HG03064 (cell line): ENCODE results near the gene GCHFR.
A peak's percentile ranks its signal among the peaks of the same experiment; 100 is the strongest.

Source experiments
- ATAC-seq: cut with Tn5 transposase; IDR thresholded peaks from one replicate; pipeline ENCODE4 v1.9.1; 2021; ENCODE audit warnings: low read depth; ENCODE audit not compliant: unreplicated experiment

The GCHFR gene

DNA sequence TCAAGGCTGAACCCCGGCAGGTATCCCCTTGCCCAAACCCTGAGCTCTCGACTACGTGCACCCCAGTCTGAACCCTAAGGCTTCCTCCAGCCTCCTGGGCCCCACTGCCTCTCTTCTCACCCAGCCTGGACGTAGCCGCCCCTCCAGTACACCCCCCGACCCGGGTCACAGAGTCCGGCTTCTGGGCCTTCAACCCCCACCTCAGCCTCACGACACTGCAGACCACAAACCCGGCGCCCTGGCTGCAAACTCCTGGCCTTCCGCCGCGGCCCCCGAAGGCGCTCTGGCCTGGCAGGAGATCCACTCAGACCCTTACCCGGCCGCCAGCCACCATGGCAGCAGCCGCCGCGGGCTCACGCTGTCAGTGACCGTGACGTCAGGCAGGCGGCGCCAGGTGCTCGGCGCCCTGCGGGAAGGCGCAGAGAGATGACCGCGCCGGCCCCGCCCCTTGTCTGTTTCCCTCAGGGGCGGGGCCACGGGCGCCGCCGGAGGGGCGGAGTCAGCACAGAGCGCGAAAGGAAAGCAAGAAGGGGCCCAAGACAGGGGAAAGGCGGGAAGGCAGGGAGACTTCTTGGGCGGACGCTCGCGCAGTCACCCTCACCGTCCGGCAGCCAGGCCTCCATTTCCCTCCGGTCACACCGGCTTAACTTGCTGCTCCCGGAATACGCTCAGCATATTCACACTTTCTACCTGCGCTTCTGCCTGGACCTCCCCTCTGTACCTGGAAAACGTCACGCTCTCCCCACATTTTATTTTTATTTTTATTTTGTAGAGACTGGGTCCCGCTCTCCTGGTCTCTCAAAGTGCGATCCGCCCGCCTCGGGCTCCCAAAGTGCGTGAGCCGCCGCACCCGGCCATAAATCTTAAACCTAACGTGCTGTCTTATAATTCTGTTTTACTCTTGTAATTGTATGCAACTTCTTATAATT, 8.7 kb upstream of the GCHFR start, which contains the start of gene RMDN3:
RMDN3 (minus strand) TSS at position 372 of the 929 bp plus-strand sequence. CDS start 471 bp downstream, outside the sequence.
- ATAC-seq, result peak; percentile 70

DNA sequence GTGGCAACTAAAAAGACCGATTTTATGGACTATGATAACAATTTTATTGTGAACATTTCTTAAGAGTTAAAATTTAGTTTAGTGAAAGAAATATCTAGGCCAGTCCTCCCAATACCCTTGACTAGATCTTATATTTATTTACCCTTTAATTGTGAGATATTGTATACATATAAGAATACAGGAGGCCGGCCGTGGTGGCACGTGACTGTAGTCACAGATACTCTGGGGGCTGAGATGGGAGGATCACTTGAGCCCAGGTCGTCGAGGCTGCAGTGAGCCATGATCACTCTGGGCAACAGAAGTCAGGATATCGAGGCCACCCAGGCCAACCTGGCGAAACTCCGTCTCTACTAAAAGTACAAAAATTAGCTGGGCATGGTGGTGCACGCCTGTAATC, 8.1 kb upstream of the GCHFR start:
- no peak for ATAC-seq

GRCh38 chr15:40756938-40757337, 6.9 kb upstream of the GCHFR start:
- no peak for ATAC-seq

DNA sequence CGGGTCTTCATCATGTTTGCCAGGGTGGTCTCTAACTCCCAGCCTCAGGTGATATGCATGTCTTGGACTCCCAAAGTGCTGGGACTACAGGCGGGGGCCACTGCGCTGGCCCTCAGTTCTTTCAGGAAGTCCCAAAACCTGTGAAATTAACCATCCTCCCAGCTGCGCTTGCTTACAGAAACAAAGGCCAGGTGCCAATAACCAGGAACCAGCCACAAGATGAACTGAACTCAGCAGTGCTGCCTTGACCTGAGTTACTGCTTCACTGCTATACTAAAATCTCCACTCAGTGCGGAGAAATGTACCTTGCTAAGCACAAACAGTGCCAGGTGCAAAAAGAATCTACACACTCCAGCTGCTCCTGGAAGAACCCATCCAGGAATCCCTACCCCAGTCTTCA, 3.9 kb upstream of the GCHFR start:
- ATAC-seq, result no peak

- no peak for ATAC-seq
Observed at GRCh38 chr15:40762919-40763800, 708 bp upstream of the GCHFR start.

GRCh38 chr15:40764629-40765103, 798 bp downstream of the GCHFR start:
- ATAC-seq, result no peak

DNA sequence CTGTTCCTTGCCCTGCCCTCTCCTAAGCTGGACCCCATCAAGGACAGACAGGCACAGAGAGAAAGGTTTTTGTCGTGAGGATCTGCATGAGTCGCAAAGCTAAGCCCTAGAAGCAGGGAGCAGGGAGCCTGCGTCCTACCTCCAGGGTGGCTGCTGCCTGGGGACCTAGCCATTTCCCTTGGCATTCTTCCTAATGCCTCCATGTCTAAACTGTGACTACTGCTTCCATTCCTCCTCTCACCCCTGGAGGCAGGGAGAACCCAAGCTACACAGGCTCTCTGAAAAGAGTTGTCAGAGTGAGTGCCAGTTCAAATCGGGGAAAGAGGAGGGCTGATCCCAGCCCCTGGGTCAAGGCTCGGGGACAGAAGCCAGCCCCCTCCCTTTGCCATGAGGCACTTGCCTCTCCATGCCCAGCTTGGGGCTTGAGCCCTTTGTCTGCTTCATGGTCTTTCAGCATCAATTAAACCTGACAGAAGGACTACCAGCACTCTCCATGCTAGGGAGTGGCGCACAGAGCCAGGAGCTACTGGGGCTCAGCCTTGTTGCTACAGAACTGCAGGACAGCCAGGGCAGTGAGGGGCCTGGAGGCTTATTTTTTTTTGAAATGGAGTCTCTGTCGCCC, 2.4 kb downstream of the GCHFR start:
- ATAC-seq, result no peak

GRCh38 chr15:40766906-40767837, 3.3 kb downstream of the GCHFR start:
- ATAC-seq, result no peak

- no peak for ATAC-seq
Observed at GRCh38 chr15:40767838-40768500, 4.1 kb downstream of the GCHFR start.

GRCh38 chr15:40768521-40769273, 4.8 kb downstream of the GCHFR start:
- no peak for ATAC-seq

DNA sequence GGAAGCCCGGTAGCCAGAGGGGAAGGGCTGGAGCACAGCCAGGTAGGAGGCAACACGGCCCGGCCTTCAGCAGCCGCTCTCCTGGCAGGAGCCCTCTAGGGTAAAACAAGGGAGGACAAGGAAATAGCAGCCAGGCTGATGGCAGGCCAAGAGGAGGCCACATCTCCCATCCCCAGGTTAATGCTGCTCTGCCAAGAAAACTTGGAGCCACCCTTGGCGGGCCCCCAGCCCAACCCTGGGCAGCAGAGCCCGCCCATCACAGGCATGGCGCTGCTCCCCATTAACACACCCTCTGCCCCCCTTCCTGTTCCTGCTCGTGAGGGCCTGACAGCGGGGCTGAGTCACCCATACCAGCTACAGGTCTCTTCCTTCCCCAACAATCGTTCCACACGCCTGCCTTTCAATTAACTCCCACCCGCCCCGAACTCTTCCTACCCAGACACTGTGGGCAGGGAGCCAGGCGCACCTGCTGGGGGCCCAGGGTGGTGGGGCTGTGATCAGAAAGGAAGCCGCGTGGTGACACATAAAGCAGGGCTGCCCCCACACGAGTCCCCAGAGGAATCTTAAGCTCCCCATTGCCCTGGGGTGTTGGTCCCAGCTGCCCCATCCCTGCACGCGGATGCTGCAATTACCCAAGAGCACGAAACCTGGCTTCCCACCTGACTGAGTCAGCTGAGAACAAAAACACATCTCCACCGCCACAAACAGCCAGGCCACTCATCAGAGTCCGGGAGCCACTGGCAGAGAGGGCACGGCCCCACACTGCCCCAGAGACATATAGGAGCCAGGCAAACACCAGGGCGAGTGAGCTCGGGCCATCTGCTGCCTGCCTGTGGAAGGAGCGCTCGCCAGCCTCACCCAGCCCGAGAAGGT, 5.6 kb downstream of the GCHFR start, which contains the start of gene C15orf62:
C15orf62 (plus strand) TSS at position 707 of the 873 bp plus-strand sequence. CDS start 516 bp downstream, outside the sequence.
- ATAC-seq, result peak; percentile 34

GRCh38 chr15:40770147-40770721, 6.4 kb downstream of the GCHFR start:
- no peak for ATAC-seq

DNA sequence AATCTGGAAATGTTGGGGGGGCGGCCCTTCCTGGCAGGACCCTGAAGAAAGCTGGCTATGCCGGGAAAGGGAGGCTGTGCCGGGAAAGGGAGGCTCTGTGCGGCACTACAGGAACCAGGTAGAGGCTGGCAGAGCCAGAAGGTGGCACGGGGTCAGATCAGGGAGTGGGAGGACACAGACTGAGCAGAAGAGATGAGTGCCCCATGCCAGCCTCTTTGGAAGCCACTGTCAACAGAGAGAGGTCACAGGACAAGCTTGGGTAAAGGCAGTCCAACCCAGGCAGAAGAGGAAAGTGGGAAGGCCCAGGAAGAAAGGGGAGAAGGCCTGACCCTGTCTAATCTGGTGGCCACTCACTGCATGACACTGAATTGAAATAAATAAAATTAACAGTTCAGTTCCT, 7.4 kb downstream of the GCHFR start:
- no peak for ATAC-seq

- no peak for ATAC-seq
Observed at GRCh38 chr15:40772014-40772413, 8.1 kb downstream of the GCHFR start.

DNA sequence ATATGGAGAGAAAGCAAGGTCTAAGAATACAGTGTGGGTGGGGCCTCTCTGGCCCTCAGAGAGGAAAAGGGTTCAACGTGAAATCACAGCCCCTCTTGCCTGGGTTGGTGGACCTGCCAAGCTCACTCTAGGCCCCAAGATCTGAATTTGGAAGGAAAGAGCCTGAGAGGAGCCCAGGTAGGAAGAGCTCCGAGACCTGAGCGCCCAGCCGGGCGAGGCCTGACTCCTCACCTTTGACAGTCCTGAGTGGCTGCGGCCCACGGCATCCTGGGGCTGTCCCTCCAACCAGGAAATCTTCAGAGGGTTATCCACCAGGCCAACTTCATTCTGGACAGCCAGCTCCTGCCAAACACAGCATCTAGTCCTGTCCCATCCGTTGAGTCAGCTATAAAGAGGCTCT, 9.6 kb downstream of the GCHFR start:
- no peak for ATAC-seq

GRCh38 chr15:40773902-40774301, 10.0 kb downstream of the GCHFR start:
- no peak for ATAC-seq

- ATAC-seq, result no peak
Observed at GRCh38 chr15:40775007-40775406, 11.1 kb downstream of the GCHFR start.
